ENCODE results near the gene DOCK1.
A peak's percentile ranks its signal among the peaks of the same experiment; 100 is the strongest.
"Not testable (repeated sequence)": the region's sequence is repeated elsewhere in the genome, so short reads cannot be mapped to it uniquely, and the experiment has no call there.

Gene DOCK1

GRCh38 chr10:126937026-126937425 lies 31.8 kb downstream of the DOCK1 start:
- H3K36me3 Mint-ChIP-seq (ENCODE audit: low read depth): peaks cover 68% of the 10 kb centered on the region

GRCh38 chr10:126938121-126938520 lies 32.9 kb downstream of the DOCK1 start:
- not testable (repeated sequence) for H3K27me3 Mint-ChIP-seq (ENCODE audit: low read depth, poor library complexity); H3K4me3 Mint-ChIP-seq; DNase-seq; H3K4me1 Mint-ChIP-seq; H3K27ac Mint-ChIP-seq
- peaks cover 50% of the 10 kb centered on the region for H3K9me3 Mint-ChIP-seq
- peaks cover 68% of the 10 kb centered on the region for H3K36me3 Mint-ChIP-seq (ENCODE audit: low read depth)

More at GRCh38 chr10:126937026-126937425, 31.8 kb downstream of the DOCK1 start:
- Mint-ChIP-seq H3K4me1 (no peaks in the 10 kb centered on the region), H3K27ac (no peak overlapping the region), H3K4me3 (no peak overlapping the region), H3K27me3 (ENCODE audit: low read depth, poor library complexity) (peaks cover 3% of the 10 kb centered on the region), H3K9me3 (peaks cover 41% of the 10 kb centered on the region)
- no peak for DNase-seq
- TF ChIP-seq CTCF (IDR thresholded peaks at IDR 0.05): no peak

GRCh38 chr10:126939706-126940105 lies 34.5 kb downstream of the DOCK1 start:
- Mint-ChIP-seq H3K4me1 (no peaks in the 10 kb centered on the region), H3K36me3 (ENCODE audit: low read depth) (peaks cover 79% of the 10 kb centered on the region), H3K4me3 (no peak overlapping the region), H3K27me3 (ENCODE audit: low read depth, poor library complexity) (peaks cover 3% of the 10 kb centered on the region), H3K27ac (no peak overlapping the region), H3K9me3 (peaks cover 63% of the 10 kb centered on the region)
- no peak for DNase-seq
- TF ChIP-seq CTCF (IDR thresholded peaks at IDR 0.05): no peak

GRCh38 chr10:126940670-126941310 lies 35.6 kb downstream of the DOCK1 start:
- no peak for TF ChIP-seq CTCF (IDR thresholded peaks at IDR 0.05)
- H3K36me3 Mint-ChIP-seq (ENCODE audit: low read depth): peaks cover 88% of the 10 kb centered on the region
- no peak for DNase-seq

GRCh38 chr10:126944191-126944590 lies 39.0 kb downstream of the DOCK1 start:
- peaks cover 61% of the 10 kb centered on the region for H3K36me3 Mint-ChIP-seq (ENCODE audit: low read depth)
- peaks cover 47% of the 10 kb centered on the region for H3K9me3 Mint-ChIP-seq
- H3K4me3 Mint-ChIP-seq: peak overlapping the region; percentile 1
- no peak for DNase-seq
- H3K27ac Mint-ChIP-seq: no peak overlapping the region
- no peak for TF ChIP-seq CTCF (IDR thresholded peaks at IDR 0.05)
- no peaks in the 10 kb centered on the region for H3K4me1 Mint-ChIP-seq
- peaks cover 3% of the 10 kb centered on the region for H3K27me3 Mint-ChIP-seq (ENCODE audit: low read depth, poor library complexity)

More at GRCh38 chr10:126940670-126941310, 35.6 kb downstream of the DOCK1 start:
- H3K9me3 Mint-ChIP-seq: peaks cover 67% of the 10 kb centered on the region
- H3K4me3 Mint-ChIP-seq: no peak overlapping the region
- no peak overlapping the region for H3K27ac Mint-ChIP-seq
- no peaks in the 10 kb centered on the region for H3K4me1 Mint-ChIP-seq
- no peaks in the 10 kb centered on the region for H3K27me3 Mint-ChIP-seq (ENCODE audit: low read depth, poor library complexity)

GRCh38 chr10:126945351-126946030 lies 40.3 kb downstream of the DOCK1 start:
- no peaks in the 10 kb centered on the region for H3K4me1 Mint-ChIP-seq
- peaks cover 3% of the 10 kb centered on the region for H3K27me3 Mint-ChIP-seq (ENCODE audit: low read depth, poor library complexity)
- H3K9me3 Mint-ChIP-seq: peaks cover 35% of the 10 kb centered on the region
- H3K4me3 Mint-ChIP-seq: no peak overlapping the region
- H3K27ac Mint-ChIP-seq: no peak overlapping the region
- no peak for DNase-seq
- no peak for TF ChIP-seq CTCF (IDR thresholded peaks at IDR 0.05)
- H3K36me3 Mint-ChIP-seq (ENCODE audit: low read depth): peaks cover 48% of the 10 kb centered on the region

Measured in nephron progenitor cell (in vitro differentiated cells).